GM12873 (cell line): ENCODE data around the gene KCNQ5.

Experiments
- CTCF ChIP-seq: IDR thresholded peaks from 2 replicates; pipeline ENCODE4 v1.5.1; 2012; ENCODE audit warnings: low read depth, mild to moderate bottlenecking, moderate library complexity, low read length, control low read depth; ENCODE audit not compliant: insufficient read depth; ENCODE audit errors: missing control alignments

Gene KCNQ5

GRCh38 chr6:73078333-73078862 lies 456.5 kb downstream of the KCNQ5 start:
- TF ChIP-seq CTCF, result no peak

GRCh38 chr6:73078908-73079610 lies 457.2 kb downstream of the KCNQ5 start:
- no peak for TF ChIP-seq CTCF

- TF ChIP-seq CTCF, result no peak
Observed at GRCh38 chr6:73079611-73079955, 457.7 kb downstream of the KCNQ5 start.

DNA sequence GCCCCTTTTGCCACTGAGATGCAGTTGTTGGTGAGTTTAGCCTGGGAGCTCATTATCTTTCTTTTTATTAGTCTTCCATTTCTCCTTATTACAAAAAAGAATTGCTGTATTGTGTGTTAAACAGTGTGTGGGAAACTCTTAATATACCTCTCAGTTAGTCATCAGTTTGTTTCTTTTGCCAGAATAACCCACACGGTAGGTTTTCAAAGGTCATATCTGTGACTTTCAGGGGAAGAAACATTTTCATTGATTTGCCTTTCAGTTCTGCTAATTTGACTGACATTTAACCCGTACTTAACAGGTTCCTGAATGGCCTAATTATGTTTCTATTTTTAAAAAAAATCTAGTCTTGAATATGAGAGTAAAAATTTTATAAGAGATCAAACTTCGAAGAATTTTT lies 458.1 kb downstream of the KCNQ5 start:
- no peak for TF ChIP-seq CTCF

GRCh38 chr6:73081955-73082354 lies 460.1 kb downstream of the KCNQ5 start:
- no peak for TF ChIP-seq CTCF

DNA sequence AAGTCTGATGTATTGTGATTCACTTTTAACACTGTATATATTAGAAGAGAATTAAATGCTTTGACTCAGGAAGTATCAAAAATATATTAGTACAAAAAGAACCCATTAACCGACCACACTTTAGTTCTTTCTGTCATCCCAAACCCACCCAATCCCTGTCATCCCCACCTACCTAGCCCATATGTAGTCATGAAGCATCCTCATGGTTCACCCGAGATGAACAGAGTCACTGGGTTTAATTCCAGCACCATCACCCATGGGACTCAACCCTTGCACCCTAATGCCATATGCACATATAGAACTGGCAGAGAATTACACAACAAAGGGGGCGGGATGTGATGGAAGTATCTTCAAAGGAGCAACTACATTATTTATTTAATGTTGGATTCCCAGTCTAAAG lies 462.0 kb downstream of the KCNQ5 start:
- TF ChIP-seq CTCF, result no peak

- TF ChIP-seq CTCF, result no peak
Observed at GRCh38 chr6:73085443-73085871, 463.6 kb downstream of the KCNQ5 start.
